H1 (cell line): ENCODE data around the gene GRAMD1C. TPM values are rescaled to one million over a fixed set of nuclear protein-coding genes. Genes with fewer than 3 reads are reported as not detected.
"Not testable (repeated sequence)": the region's sequence is repeated elsewhere in the genome, so short reads cannot be mapped to it uniquely, and the experiment has no call there.

Source experiments
- CTCF ChIA-PET: fragments of 300-600 bp; sonication (Branson Sonifier 250); formaldehyde crosslinking; loops from one replicate; lab custom pipeline; 2021; ENCODE audit not compliant: partially characterized antibody; lab: Charles Lee
- POLR2A ChIA-PET: fragments of 300-600 bp; sonication (Branson Sonifier 250); formaldehyde crosslinking; loops from one replicate; lab custom pipeline; 2021; ENCODE audit warnings: inconsistent platforms; ENCODE audit not compliant: partially characterized antibody; lab: Charles Lee
- DNase-seq, 2 experiments: peaks; one replicate each; pipeline versions ENCODE4 v3.0.0 to v3.0.0-alpha.2; 2010 to 2022; ENCODE audit warnings: low spot score in 2 of 2, low read depth in 1 of 2, mixed read lengths in 1 of 2
- FAIRE-seq: peaks from 2 replicates; lab custom pipeline; 2011; peaks lifted over from hg19 to GRCh38; lab: Jason Lieb, UNC
- H2AFZ ChIP-seq: 2 replicates; pipeline ENCODE4 v1.8.1; 2012; ENCODE audit warnings: low read length, inconsistent platforms
- H2AK5ac ChIP-seq: 2 replicates; pipeline ENCODE4 v1.6.1; 2013; ENCODE audit warnings: low read depth, low read length
- H2BK120ac ChIP-seq: replicated peaks from 2 replicates; pipeline ENCODE3; 2013; ENCODE audit warnings: low read depth, low read length, inconsistent platforms
- H2BK12ac ChIP-seq: 2 replicates; pipeline ENCODE4 v1.6.1; 2013; ENCODE audit warnings: low read depth, low read length
- H2BK15ac ChIP-seq: 2 replicates; pipeline ENCODE4 v1.6.1; 2013; ENCODE audit warnings: low read length
- H2BK20ac ChIP-seq: 2 replicates; pipeline ENCODE4 v1.6.1; 2013; ENCODE audit warnings: low read length
- H2BK5ac ChIP-seq: 2 replicates; pipeline ENCODE4 v1.6.1; 2013; ENCODE audit warnings: low read depth, low read length
- H3K14ac ChIP-seq: 2 replicates; pipeline ENCODE4 v1.6.1; 2013; ENCODE audit warnings: inconsistent platforms; ENCODE audit not compliant: insufficient read length
- H3K18ac ChIP-seq: 2 replicates; pipeline ENCODE4 v1.6.1; 2013; ENCODE audit warnings: low read length; ENCODE audit errors: extremely low read depth
- H3K23ac ChIP-seq: 2 replicates; pipeline ENCODE4 v1.6.1; 2013; ENCODE audit warnings: inconsistent platforms; ENCODE audit not compliant: insufficient read length
- H3K23me2 ChIP-seq: 2 replicates; pipeline ENCODE4 v1.6.1; 2013; ENCODE audit warnings: low read depth, low read length
- H3K27ac ChIP-seq: 2 replicates; pipeline ENCODE4 v1.6.1; 2011; ENCODE audit warnings: low read depth, low read length, inconsistent platforms
- H3K27me3 ChIP-seq, 4 experiments: replicated peaks in 1 of 4; 1 replicate in 1 of 4; 2 replicates in 3 of 4; pipeline versions ENCODE4 v1.6.1 to v1.8.1; 2011 to 2013; ENCODE audit warnings: low read length in 3 of 4, mild to moderate bottlenecking in 3 of 4, inconsistent platforms in 2 of 4, mixed read lengths in 2 of 4, moderate library complexity in 1 of 4; ENCODE audit not compliant: control insufficient read depth in 3 of 4, insufficient read depth in 3 of 4; ENCODE audit errors: extremely low read depth in 1 of 4
- H3K36me3 ChIP-seq, 4 experiments: 2 replicates each; pipeline versions ENCODE4 v1.6.1 to v1.8.1; 2011 to 2013; ENCODE audit warnings: mild to moderate bottlenecking in 4 of 4, low read length in 3 of 4, moderate library complexity in 2 of 4, control low read depth in 1 of 4, inconsistent platforms in 1 of 4; ENCODE audit not compliant: insufficient read depth in 4 of 4, control insufficient read depth in 2 of 4
- H3K4ac ChIP-seq: replicated peaks from 2 replicates; pipeline ENCODE3; 2013; ENCODE audit warnings: low read length, low read depth, mixed read lengths, inconsistent platforms; ENCODE audit not compliant: insufficient read length
- H3K4me1 ChIP-seq, 4 experiments: replicated peaks in 1 of 4; 1 replicate in 1 of 4; 2 replicates in 3 of 4; pipeline versions ENCODE4 v1.6.1 to v1.8.1; 2011 to 2013; ENCODE audit warnings: low read length in 3 of 4, inconsistent platforms in 2 of 4, mixed read lengths in 1 of 4; ENCODE audit not compliant: insufficient read depth in 4 of 4, control insufficient read depth in 3 of 4
- H3K4me2 ChIP-seq, 2 experiments: 2 replicates each; pipeline versions ENCODE4 v1.6.1 to v1.8.1; 2011 to 2013; ENCODE audit warnings: low read depth in 2 of 2, low read length in 2 of 2, control low read depth in 1 of 2, inconsistent platforms in 1 of 2, mild to moderate bottlenecking in 1 of 2; ENCODE audit not compliant: insufficient read depth in 1 of 2
- H3K4me3 ChIP-seq, 4 experiments: fragments of 200-600, 300-600 bp in 1 of 4; sonication (generic), shearing (Covaris generic), sonication (Bioruptor Twin) in 1 of 4; 2 replicates each; pipeline versions ENCODE4 v1.5.1 to v1.8.1; 2011 to 2016; ENCODE audit warnings: low read length in 4 of 4, low read depth in 3 of 4, control low read depth in 2 of 4, inconsistent platforms in 2 of 4, mild to moderate bottlenecking in 2 of 4, mixed read lengths in 1 of 4, moderate library complexity in 1 of 4; ENCODE audit not compliant: insufficient read depth in 2 of 4; ENCODE audit errors: extremely low read depth in 1 of 4
- H3K56ac ChIP-seq: replicated peaks from 2 replicates; pipeline ENCODE3; 2013; ENCODE audit warnings: low read depth, mild to moderate bottlenecking, mixed read lengths, low read length, inconsistent platforms; ENCODE audit not compliant: insufficient read length
- H3K79me1 ChIP-seq: 2 replicates; pipeline ENCODE4 v1.6.1; 2013; ENCODE audit warnings: low read depth, low read length, control low read depth
- H3K79me2 ChIP-seq, 2 experiments: 2 replicates each; pipeline versions ENCODE4 v1.6.1 to v1.8.1; 2012 to 2013; ENCODE audit warnings: low read length in 2 of 2, mild to moderate bottlenecking in 2 of 2, inconsistent platforms in 1 of 2; ENCODE audit not compliant: insufficient read depth in 2 of 2, control insufficient read depth in 1 of 2
- H3K9ac ChIP-seq, 4 experiments: replicated peaks in 1 of 4; 1 replicate in 1 of 4; 2 replicates in 3 of 4; pipeline versions ENCODE4 v1.6.1 to v1.8.1; 2011 to 2013; ENCODE audit warnings: low read depth in 3 of 4, low read length in 3 of 4, control low read depth in 2 of 4, mild to moderate bottlenecking in 2 of 4, moderate library complexity in 2 of 4, inconsistent platforms in 1 of 4; ENCODE audit errors: extremely low read depth in 1 of 4
- H3K9me3 ChIP-seq, 2 experiments: 2 replicates each; pipeline versions ENCODE4 v1.6.1 to v1.8.1; 2012 to 2013; ENCODE audit warnings: mild to moderate bottlenecking in 2 of 2, moderate library complexity in 2 of 2, control low read depth in 1 of 2, inconsistent platforms in 1 of 2, low read depth in 1 of 2, low read length in 1 of 2, mixed read lengths in 1 of 2; ENCODE audit not compliant: insufficient read depth in 2 of 2
- H4K20me1 ChIP-seq, 2 experiments: replicated peaks in 1 of 2; 2 replicates each; pipeline versions ENCODE3 to v1.8.1; 2011 to 2013; ENCODE audit warnings: inconsistent platforms in 2 of 2, low read length in 2 of 2, mild to moderate bottlenecking in 1 of 2; ENCODE audit not compliant: insufficient read depth in 2 of 2, control insufficient read depth in 1 of 2
- H4K5ac ChIP-seq: 2 replicates; pipeline ENCODE4 v1.6.1; 2013; ENCODE audit warnings: low read length, low read depth, mixed read lengths, inconsistent platforms; ENCODE audit not compliant: insufficient read length
- H4K8ac ChIP-seq: 2 replicates; pipeline ENCODE4 v1.8.0; 2013; ENCODE audit warnings: mild to moderate bottlenecking, moderate library complexity, low read length, inconsistent platforms; ENCODE audit not compliant: insufficient read depth; ENCODE audit errors: extremely low read depth
- H4K91ac ChIP-seq: replicated peaks from 2 replicates; pipeline ENCODE3; 2013; ENCODE audit warnings: low read length, mixed read lengths, inconsistent platforms; ENCODE audit not compliant: insufficient read length
- WGBS, 2 experiments: shearing (Covaris generic) in 1 of 2; methylation state at CpG; one replicate each; pipeline versions ENCODE4 v1.1.6 to v1.1.7; 2013 to 2015; ENCODE audit warnings: low lambda C conversion rate in 2 of 2, mixed read lengths in 2 of 2, inconsistent platforms in 1 of 2, low coverage in 1 of 2, missing lambda C conversion rate in 1 of 2; ENCODE audit not compliant: insufficient replicate concordance in 2 of 2, insufficient coverage in 1 of 2, insufficient read length in 1 of 2; ENCODE audit errors: extremely low coverage in 1 of 2, missing lambda C conversion rate in 1 of 2; 5-methylcytosine and 5-hydroxymethylcytosine counted together
- polyA plus RNA-seq, 7 experiments: library from polyadenylated mRNA; depleted of rRNA in 3 of 7; stranded (reverse) in 5 of 7; unstranded in 2 of 7; fragments of >200 nt in 5 of 7; fragments of 200-250 nt in 2 of 7; gene quantifications; 1 replicate in 5 of 7; 2 replicates in 1 of 7; 4 replicates in 1 of 7; pipeline versions ENCODE4 v1.2.1 to v1.2.3, GENCODE V29; 2011 to 2013; ENCODE audit warnings: missing spikeins in 2 of 7, mixed read lengths in 2 of 7
- total RNA-seq: library from RNA; stranded (reverse); fragmentation: NEBNext Ultra II Directional; extraction: Animal tissue kit (Norgen Biotek cat#: 25700); gene quantifications from 2 replicates; pipeline ENCODE4 v1.2.1, GENCODE V29; 2021

GRAMD1C gene
- total and polyA plus RNA-seq, 2 of the 8 experiments (the other 6 are each of a cell fraction or from before 2014, with no cell fraction given): 0.62 to 2.1 TPM

DNA sequence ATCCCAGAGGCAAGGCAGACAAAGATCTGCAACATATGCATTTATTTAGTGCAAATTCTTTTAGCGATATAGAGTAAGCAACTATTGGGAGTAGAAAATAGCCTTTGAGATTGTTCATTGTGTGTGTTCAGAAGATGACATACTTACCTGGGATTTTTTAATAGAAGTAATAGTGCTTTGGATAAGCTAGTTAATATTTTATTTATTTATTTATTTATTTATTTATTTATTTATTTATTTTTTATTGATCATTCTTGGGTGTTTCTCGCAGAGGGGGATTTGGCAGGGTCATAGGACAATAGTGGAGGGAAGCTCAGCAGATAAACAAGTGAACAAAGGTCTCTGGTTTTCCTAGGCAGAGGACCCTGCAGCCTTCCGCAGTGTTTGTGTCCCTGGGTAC lies 10.5 kb downstream of the GRAMD1C start:
- H3K27ac ChIP-seq, H2AK5ac ChIP-seq, H4K91ac ChIP-seq, FAIRE-seq, H3K9me3 ChIP-seq, POLR2A ChIA-PET, DNase-seq, H2BK5ac ChIP-seq, H4K5ac ChIP-seq, H3K4me1 ChIP-seq, H3K4me2 ChIP-seq, H2AFZ ChIP-seq, H4K20me1 ChIP-seq, H3K79me2 ChIP-seq, H3K18ac ChIP-seq, H3K9ac ChIP-seq, H2BK120ac ChIP-seq, H3K27me3 ChIP-seq, H3K23ac ChIP-seq, CTCF ChIA-PET, H3K4ac ChIP-seq, H4K8ac ChIP-seq, H3K36me3 ChIP-seq, H3K4me3 ChIP-seq, H3K79me1 ChIP-seq, H3K23me2 ChIP-seq, H3K56ac ChIP-seq, H3K14ac ChIP-seq, H2BK15ac ChIP-seq, H2BK20ac ChIP-seq, H2BK12ac ChIP-seq: not testable (repeated sequence)
- WGBS, 2 experiments: 85% methylated on average over 3 of the region's 3 CpGs; no CpG with 5 or more reads in 1 of the 2 experiments

DNA sequence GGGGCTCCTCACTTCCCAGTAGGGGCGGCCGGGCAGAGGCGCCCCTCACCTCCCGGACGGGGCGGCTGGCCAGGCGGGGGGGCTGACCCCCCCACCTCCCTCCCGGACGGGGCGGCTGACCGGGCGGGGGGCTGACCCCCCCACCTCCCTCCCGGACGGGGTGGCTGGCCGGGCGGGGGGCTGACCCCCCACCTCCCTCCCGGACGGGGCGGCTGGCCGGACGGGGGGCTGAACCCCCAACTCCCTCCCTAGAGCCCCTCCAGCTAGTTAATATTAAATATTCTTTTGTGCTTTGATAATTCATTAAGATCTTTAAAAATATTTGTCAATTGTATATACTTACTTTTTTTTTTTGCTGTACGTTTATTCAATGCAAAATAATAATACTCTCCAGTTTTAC lies 11.3 kb downstream of the GRAMD1C start:
- H4K8ac ChIP-seq, H3K79me1 ChIP-seq, H3K4me3 ChIP-seq, H3K23me2 ChIP-seq, H4K91ac ChIP-seq, H4K20me1 ChIP-seq, H2BK5ac ChIP-seq, H3K4me2 ChIP-seq, H3K27me3 ChIP-seq, H3K36me3 ChIP-seq, H2AK5ac ChIP-seq, H2BK20ac ChIP-seq, POLR2A ChIA-PET, H3K9ac ChIP-seq, H3K79me2 ChIP-seq, H3K4me1 ChIP-seq, H3K56ac ChIP-seq, H3K9me3 ChIP-seq, H2BK12ac ChIP-seq, H4K5ac ChIP-seq, H2AFZ ChIP-seq, H3K27ac ChIP-seq, H2BK15ac ChIP-seq, DNase-seq, H3K4ac ChIP-seq, CTCF ChIA-PET, FAIRE-seq, H3K14ac ChIP-seq, H3K18ac ChIP-seq, H3K23ac ChIP-seq, H2BK120ac ChIP-seq: not testable (repeated sequence)
- WGBS, 2 experiments: 100% methylated on average over 1 of the region's 22 CpGs; no CpG with 5 or more reads in 1 of the 2 experiments
